ENCODE measurements around the gene EFHC1.

Gene EFHC1

GRCh38 chr6:52543262-52543661 lies 123.1 kb downstream of the EFHC1 start:
- Mint-ChIP-seq H3K27ac (no peak overlapping the region), H3K4me1 (no peaks in the 10 kb centered on the region), H3K4me3 (no peak overlapping the region), H3K9me3 (no peaks in the 10 kb centered on the region), H3K36me3 (no peaks in the 10 kb centered on the region), H3K27me3 (no peaks in the 10 kb centered on the region)
- CTCF ChIA-PET: no interaction called here
- DNase-seq: no peak

DNA sequence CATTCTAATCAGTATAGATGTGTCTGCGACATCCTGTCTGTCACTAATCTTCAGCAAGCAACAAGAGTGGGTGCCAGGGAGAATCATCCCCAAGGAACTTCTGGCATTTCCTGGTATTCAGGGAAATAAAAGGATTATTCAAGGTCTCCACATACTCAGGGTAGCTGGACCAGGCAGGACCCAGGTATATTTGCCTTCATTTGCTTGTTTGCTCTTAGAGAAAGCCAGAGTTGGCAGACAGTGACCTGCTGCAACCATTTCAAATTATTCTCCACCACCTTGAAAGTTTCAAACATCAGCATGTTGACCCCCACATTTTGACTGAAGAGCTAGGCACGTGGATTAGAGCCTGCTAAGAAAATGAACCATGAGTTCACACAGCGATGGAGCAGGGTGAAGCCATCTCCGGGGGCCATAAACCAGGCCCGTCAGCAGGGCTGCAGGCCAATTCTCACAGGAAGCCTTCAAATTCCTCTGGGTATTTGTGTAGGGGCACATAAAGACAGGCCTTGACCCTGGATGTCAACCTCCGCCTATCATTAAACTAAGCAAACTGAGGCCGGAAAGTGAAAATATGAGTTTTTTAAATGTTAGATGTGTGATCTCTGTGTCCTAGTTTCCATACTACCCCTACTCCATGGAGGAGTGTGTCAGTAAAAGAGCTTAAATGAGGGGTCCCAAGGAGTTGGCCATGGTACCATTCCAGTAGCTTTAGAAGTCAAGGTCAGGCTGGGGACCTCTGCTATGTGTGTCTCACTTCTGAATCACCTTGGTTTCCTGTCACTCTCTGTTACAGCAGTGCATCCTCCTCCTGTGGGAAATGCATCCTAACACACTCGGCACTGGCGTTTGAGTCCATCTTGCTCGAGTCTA lies 123.8 kb downstream of the EFHC1 start:
- H3K4me3 Mint-ChIP-seq: no peak overlapping the region
- no peak overlapping the region for H3K27ac Mint-ChIP-seq
- no peaks in the 10 kb centered on the region for H3K4me1 Mint-ChIP-seq
- no peaks in the 10 kb centered on the region for H3K9me3 Mint-ChIP-seq
- H3K27me3 Mint-ChIP-seq: no peaks in the 10 kb centered on the region
- no peaks in the 10 kb centered on the region for H3K36me3 Mint-ChIP-seq
- no peak for DNase-seq
- CTCF ChIA-PET: interaction anchor here (0.6 kb wide), 1 partner anchor 96 kb away, joined by 3 read pairs; no protein-coding TSS in a partner anchor

- H3K9me3 Mint-ChIP-seq: no peaks in the 10 kb centered on the region
- CTCF ChIA-PET: interaction anchor here (0.6 to 1.0 kb wide), 2 partner anchors 52 to 95 kb away, joined by 3 read pairs; no protein-coding TSS in a partner anchor
- H3K27me3 Mint-ChIP-seq: no peaks in the 10 kb centered on the region
- no peak overlapping the region for H3K4me3 Mint-ChIP-seq
- no peaks in the 10 kb centered on the region for H3K4me1 Mint-ChIP-seq
- no peaks in the 10 kb centered on the region for H3K36me3 Mint-ChIP-seq
- DNase-seq: no peak
- no peak overlapping the region for H3K27ac Mint-ChIP-seq
Observed at GRCh38 chr6:52544602-52545405, 124.7 kb downstream of the EFHC1 start.

DNA sequence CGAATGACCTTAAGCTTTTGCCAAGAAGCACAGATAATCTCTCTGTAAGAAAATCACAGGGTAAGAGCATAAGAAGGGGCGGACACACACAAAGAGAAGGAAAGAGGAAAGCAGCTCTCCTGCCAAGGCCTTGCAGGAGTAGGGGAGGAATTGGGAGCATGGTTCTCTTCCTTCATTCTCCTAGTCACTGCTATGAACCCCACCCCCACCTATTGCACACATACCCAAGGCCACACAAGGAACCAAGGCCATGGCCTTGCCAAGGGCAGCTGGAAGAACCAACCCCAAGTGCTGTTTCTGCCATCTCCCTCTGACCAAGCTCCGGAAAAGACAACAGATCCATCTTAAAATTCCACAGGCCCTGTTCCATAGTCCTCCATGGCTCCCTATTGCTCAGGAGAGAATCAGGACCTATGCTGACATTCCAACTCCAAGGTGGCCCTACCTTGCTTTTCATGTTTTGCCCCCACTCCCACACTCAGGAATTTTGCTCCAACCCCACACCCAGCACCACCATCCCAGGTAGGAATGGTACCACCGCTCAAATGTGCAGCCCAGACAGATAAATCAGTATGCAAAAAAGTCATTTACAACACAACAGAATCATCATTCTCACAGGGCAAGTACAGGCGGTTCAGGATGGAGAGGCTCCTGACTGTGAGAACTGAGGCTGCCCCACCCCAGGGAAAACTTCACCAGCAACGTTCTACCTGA lies 125.4 kb downstream of the EFHC1 start:
- no peaks in the 10 kb centered on the region for H3K27me3 Mint-ChIP-seq
- no peak overlapping the region for H3K27ac Mint-ChIP-seq
- no peaks in the 10 kb centered on the region for H3K36me3 Mint-ChIP-seq
- no peaks in the 10 kb centered on the region for H3K4me1 Mint-ChIP-seq
- H3K9me3 Mint-ChIP-seq: no peaks in the 10 kb centered on the region
- H3K4me3 Mint-ChIP-seq: no peak overlapping the region
- DNase-seq: no peak
- CTCF ChIA-PET: interaction anchor here (1.0 kb wide), 1 partner anchor 51 kb away, joined by 3 read pairs; no protein-coding TSS in a partner anchor

DNA sequence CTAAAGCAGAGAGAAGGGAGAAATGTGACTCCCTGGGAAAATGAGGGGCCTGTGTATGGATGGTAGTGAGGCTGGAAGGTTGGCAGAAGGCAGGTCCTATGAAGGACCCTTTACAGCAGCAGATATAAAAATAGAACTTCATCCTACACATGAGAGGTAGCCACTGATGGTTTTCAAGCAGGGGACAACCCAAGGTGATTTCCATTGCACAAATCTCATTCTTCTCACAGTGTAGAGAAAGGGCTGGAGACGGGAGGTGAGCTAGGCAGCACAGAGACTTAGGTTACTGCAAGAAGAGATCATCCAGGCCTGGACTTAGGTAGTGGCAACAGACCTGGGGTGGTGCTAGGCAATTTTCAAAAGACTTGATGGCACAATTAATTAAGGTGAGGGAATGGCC lies 126.0 kb downstream of the EFHC1 start:
- H3K4me1 Mint-ChIP-seq: no peaks in the 10 kb centered on the region
- CTCF ChIA-PET: no interaction called here
- H3K27me3 Mint-ChIP-seq: no peaks in the 10 kb centered on the region
- H3K27ac Mint-ChIP-seq: no peak overlapping the region
- no peak for DNase-seq
- H3K9me3 Mint-ChIP-seq: no peaks in the 10 kb centered on the region
- H3K4me3 Mint-ChIP-seq: no peak overlapping the region
- H3K36me3 Mint-ChIP-seq: no peaks in the 10 kb centered on the region

- DNase-seq: no peak
- Mint-ChIP-seq H3K27ac (no peak overlapping the region), H3K4me3 (no peak overlapping the region), H3K9me3 (no peaks in the 10 kb centered on the region), H3K36me3 (no peaks in the 10 kb centered on the region), H3K4me1 (no peaks in the 10 kb centered on the region), H3K27me3 (no peaks in the 10 kb centered on the region)
- CTCF ChIA-PET: no interaction called here
Observed at GRCh38 chr6:52546678-52547077, 126.5 kb downstream of the EFHC1 start.

DNA sequence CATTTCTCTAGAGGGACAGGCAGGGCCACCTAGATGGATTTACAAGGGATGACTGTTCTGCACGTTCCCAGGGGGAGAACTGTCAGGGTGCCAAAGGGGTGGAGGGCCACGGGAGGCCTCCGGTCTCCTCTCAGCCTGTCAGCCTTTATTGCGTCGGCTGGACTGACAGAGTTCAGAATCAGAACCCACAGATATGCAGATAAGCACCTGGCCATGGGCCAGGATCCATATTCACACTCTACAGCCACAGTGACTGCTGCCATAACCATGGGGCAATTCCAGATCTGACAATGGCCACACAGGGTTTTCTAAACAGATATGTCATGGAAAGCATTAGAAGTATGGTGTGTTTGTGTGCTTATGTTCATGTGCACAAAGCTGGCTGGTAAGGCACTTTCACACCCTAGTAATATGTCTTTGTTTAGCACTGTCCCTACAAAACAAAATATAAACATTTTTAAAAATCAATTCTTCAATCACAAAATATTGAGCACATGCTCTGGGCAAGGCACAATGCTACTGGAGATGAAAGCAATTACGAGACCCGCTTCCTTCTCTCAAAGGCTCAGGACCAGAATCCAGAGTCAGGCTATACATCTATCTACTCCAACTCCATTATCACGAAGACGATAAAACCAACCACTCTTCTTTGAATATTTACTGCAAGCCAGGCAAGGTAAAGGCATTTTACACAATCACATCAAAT lies 127.7 kb downstream of the EFHC1 start:
- no peak overlapping the region for H3K4me3 Mint-ChIP-seq
- DNase-seq: no peak
- no peaks in the 10 kb centered on the region for H3K36me3 Mint-ChIP-seq
- H3K4me1 Mint-ChIP-seq: no peaks in the 10 kb centered on the region
- no peaks in the 10 kb centered on the region for H3K27me3 Mint-ChIP-seq
- no peaks in the 10 kb centered on the region for H3K9me3 Mint-ChIP-seq
- CTCF ChIA-PET: no interaction called here
- H3K27ac Mint-ChIP-seq: no peak overlapping the region

DNA sequence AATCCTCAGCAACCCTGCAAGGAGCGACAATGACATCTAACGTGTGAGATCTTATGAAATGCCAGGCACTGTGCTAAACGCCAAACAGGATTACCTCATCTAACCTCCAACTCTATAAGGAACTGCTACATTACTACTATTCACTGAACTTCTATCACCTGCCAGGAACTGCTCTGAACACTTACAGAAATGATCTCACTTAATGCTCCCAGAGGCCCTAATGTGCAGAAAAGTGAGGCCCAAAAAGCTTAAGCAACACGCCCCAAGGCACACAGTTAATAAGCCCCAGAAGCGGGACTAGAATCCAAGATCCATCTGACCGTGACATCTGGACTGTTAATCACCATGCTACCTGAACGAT lies 128.2 kb downstream of the EFHC1 start:
- Mint-ChIP-seq H3K4me1 (no peaks in the 10 kb centered on the region), H3K4me3 (no peak overlapping the region), H3K9me3 (no peaks in the 10 kb centered on the region), H3K36me3 (no peaks in the 10 kb centered on the region), H3K27ac (no peak overlapping the region), H3K27me3 (no peaks in the 10 kb centered on the region)
- CTCF ChIA-PET: no interaction called here
- no peak for DNase-seq

DNA sequence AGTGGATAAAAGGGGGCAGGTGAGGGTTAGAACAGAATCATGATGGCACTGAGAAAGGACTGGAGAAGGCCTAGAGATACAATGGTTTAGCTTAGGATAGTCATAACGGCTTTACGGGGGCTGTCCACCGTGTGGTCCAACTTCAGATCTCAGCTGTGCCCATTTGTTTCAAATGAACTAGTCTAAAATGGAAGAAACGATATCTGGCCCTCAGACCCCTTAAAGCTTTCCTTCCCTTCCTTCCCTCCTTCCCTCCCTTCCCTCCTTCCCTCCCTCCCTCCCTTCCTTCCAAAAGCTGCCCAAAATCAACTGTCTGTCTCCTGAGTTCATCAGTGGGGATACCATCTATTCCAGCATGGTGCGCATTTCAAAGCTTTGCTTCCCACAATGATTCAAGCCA lies 128.9 kb downstream of the EFHC1 start:
- Mint-ChIP-seq H3K4me1 (no peaks in the 10 kb centered on the region), H3K4me3 (no peak overlapping the region), H3K27ac (no peak overlapping the region), H3K27me3 (no peaks in the 10 kb centered on the region), H3K36me3 (no peaks in the 10 kb centered on the region), H3K9me3 (no peaks in the 10 kb centered on the region)
- CTCF ChIA-PET: interaction anchor here (1.0 kb wide), 1 partner anchor 17 kb away, joined by 3 read pairs; no protein-coding TSS in a partner anchor
- no peak for DNase-seq

DNA sequence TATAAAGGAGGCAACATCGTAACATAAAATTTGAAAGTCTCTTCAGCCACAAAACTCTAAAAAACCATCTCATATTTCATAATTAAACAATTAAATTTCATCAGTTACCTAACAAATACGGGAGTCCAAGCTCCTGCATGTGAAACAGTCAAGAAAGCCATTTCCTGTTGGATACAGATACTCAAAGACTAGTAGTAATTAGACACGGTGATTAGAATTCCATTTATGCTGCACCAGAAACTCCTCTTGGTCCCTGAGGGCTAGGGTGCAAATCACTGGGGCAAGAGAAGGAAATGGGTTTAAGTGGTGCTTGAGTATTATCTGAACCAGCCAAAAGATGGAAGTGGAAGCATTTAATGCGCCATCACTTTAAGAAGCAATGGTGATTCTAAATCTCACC lies 129.3 kb downstream of the EFHC1 start:
- H3K27ac Mint-ChIP-seq: no peak overlapping the region
- H3K36me3 Mint-ChIP-seq: no peaks in the 10 kb centered on the region
- H3K27me3 Mint-ChIP-seq: no peaks in the 10 kb centered on the region
- no peaks in the 10 kb centered on the region for H3K9me3 Mint-ChIP-seq
- H3K4me1 Mint-ChIP-seq: no peaks in the 10 kb centered on the region
- no peak overlapping the region for H3K4me3 Mint-ChIP-seq
- CTCF ChIA-PET: interaction anchor here (0.6 to 1.0 kb wide), 2 partner anchors 17 to 1077 kb away, joined by 3 read pairs; no protein-coding TSS in a partner anchor
- DNase-seq: no peak

DNA sequence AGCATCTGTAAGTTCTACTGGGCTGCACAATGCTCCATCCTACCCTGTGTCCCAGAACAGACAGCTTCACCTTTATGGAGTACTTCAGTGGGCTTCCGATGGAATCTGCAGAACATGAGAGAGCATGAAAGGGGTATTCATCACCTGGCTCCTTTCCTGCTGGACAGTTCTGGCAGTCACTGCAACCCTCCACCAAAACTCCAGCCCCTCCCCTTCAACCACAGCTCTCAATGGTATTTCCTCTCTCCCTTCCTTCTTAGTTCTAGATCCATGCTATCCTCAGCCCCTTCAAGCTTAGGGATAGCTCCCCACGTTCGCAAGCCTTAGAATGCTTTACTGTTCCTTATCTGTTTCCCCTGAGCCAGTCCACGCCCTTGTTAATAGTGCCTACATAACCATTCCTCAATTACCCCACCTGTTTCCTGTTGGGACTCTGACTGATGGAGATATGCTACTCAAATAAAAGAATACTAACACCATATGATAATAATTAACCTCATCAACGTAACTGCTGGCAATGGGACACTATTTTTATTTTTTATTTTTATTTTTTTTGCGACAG lies 130.0 kb downstream of the EFHC1 start:
- Mint-ChIP-seq H3K4me1 (no peaks in the 10 kb centered on the region), H3K4me3 (no peak overlapping the region)

GRCh38 chr6:52550870-52551269 lies 130.7 kb downstream of the EFHC1 start:
- no peak for DNase-seq
- no peaks in the 10 kb centered on the region for H3K9me3 Mint-ChIP-seq
- H3K27ac Mint-ChIP-seq: no peak overlapping the region
- no peaks in the 10 kb centered on the region for H3K36me3 Mint-ChIP-seq
- H3K27me3 Mint-ChIP-seq: no peaks in the 10 kb centered on the region
- no peak overlapping the region for H3K4me3 Mint-ChIP-seq
- H3K4me1 Mint-ChIP-seq: no peaks in the 10 kb centered on the region
- CTCF ChIA-PET: no interaction called here

More for the DNA sequence above, 130.0 kb downstream of the EFHC1 start:
- H3K27ac Mint-ChIP-seq: no peak overlapping the region
- CTCF ChIA-PET: interaction anchor here (0.6 kb wide), 1 partner anchor 1076 kb away, joined by 3 read pairs; no protein-coding TSS in a partner anchor
- no peaks in the 10 kb centered on the region for H3K27me3 Mint-ChIP-seq
- no peaks in the 10 kb centered on the region for H3K9me3 Mint-ChIP-seq
- H3K36me3 Mint-ChIP-seq: no peaks in the 10 kb centered on the region
- no peak for DNase-seq

- CTCF ChIA-PET: no interaction called here
- H3K9me3 Mint-ChIP-seq: no peaks in the 10 kb centered on the region
- DNase-seq: no peak
- H3K4me1 Mint-ChIP-seq: no peaks in the 10 kb centered on the region
- H3K36me3 Mint-ChIP-seq: no peaks in the 10 kb centered on the region
- no peak overlapping the region for H3K4me3 Mint-ChIP-seq
- no peaks in the 10 kb centered on the region for H3K27me3 Mint-ChIP-seq
- no peak overlapping the region for H3K27ac Mint-ChIP-seq
Observed at GRCh38 chr6:52551483-52552277, 131.5 kb downstream of the EFHC1 start.
